AG04449 (cell line): ENCODE data around the gene AMN.

Experiments used
- CTCF ChIA-PET: fragments of 350-600 bp; formaldehyde crosslinking; extraction: SDS; loops from one replicate; lab custom pipeline; 2021; ENCODE audit warnings: antibody characterized with exemption; lab: Yijun Ruan, JAX
- POLR2A ChIA-PET: fragments of 400-600, 350-600 bp; formaldehyde crosslinking; extraction: SDS; loops from one replicate; lab custom pipeline; 2020; ENCODE audit warnings: antibody characterized with exemption, inconsistent platforms; lab: Yijun Ruan, JAX
- DNase-seq: peaks from one replicate; pipeline ENCODE4 v3.0.0-alpha.2; 2010; ENCODE audit warnings: low read depth, low spot score
- H3K4me3 ChIP-seq: 2 replicates; pipeline ENCODE4 v1.5.1; 2011; ENCODE audit warnings: low read depth, mild to moderate bottlenecking, control low read depth, low read length
- TF ChIP-seq, protein P1 (sequence below): IDR thresholded peaks from one replicate; pipeline ENCODE4 v1.5.1; 2011; ENCODE audit warnings: mild to moderate bottlenecking, moderate library complexity, low read length, control low read depth, inconsistent platforms; ENCODE audit not compliant: insufficient read depth; ENCODE audit errors: missing control alignments

The AMN gene

DNA sequence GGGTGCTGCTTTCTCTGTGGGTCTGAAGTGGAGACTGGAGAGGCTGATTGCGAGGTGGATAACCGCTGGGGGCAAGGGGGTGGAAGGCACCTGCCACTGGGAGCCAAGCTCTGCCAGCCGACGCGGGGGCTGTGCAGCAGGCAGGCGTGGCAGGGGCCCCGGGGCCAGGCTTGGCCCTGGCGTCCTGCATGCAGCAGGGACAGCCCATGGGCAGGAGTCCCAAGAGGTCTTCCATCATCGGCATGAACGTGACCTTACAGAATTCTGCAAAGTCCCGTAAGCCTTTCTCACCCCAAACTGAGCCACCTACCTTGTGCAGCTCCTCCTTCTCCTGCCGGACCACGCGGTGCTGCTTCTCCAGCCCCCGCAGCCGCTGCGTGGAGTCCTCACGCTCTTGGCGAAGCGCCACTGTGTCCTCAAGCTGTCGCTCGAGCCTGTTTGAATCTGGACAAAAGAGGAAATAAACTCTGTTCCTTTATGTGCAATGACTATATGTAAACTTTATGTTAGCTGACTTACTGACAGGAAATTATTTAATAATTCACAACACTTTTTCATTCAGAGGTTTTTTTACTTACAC lies 51.3 kb downstream of the AMN start:
- H3K4me3 ChIP-seq, result no peak overlapping the region
- no peak for DNase-seq
- POLR2A ChIA-PET, result no interaction called here
- CTCF ChIA-PET, result no interaction called here
- TF ChIP-seq, protein P1, sequence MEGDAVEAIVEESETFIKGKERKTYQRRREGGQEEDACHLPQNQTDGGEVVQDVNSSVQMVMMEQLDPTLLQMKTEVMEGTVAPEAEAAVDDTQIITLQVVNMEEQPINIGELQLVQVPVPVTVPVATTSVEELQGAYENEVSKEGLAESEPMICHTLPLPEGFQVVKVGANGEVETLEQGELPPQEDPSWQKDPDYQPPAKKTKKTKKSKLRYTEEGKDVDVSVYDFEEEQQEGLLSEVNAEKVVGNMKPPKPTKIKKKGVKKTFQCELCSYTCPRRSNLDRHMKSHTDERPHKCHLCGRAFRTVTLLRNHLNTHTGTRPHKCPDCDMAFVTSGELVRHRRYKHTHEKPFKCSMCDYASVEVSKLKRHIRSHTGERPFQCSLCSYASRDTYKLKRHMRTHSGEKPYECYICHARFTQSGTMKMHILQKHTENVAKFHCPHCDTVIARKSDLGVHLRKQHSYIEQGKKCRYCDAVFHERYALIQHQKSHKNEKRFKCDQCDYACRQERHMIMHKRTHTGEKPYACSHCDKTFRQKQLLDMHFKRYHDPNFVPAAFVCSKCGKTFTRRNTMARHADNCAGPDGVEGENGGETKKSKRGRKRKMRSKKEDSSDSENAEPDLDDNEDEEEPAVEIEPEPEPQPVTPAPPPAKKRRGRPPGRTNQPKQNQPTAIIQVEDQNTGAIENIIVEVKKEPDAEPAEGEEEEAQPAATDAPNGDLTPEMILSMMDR, result no peak

DNA sequence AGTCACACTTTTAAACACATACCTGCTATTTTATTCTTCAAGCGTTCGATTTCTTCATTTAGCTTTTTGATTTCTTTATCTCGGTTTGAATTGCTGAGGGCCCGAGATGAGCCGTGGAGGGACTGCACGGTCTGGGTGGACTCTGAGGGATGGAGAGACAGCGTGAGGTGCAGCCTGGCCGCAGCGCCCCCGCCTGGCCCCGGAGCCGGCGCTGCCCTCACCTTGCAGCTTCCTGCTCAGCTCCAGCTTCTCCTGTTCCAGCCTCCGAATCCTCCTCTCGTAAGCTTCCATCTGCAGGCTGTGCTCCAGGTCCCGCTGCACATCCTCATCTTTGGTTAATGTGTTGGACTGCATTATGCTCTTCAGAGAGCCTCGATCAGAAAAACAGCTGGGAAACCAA lies 53.2 kb downstream of the AMN start:
- TF ChIP-seq, protein P1, result no peak
- H3K4me3 ChIP-seq, result no peak overlapping the region
- ChIA-PET POLR2A (no interaction called here), CTCF (interaction anchor here (1.1 to 1.6 kb wide), 6 partner anchors 8 to 284 kb away, joined by 3 to 4 read pairs (median 3); no protein-coding TSS in a partner anchor)
- DNase-seq, result no peak

DNA sequence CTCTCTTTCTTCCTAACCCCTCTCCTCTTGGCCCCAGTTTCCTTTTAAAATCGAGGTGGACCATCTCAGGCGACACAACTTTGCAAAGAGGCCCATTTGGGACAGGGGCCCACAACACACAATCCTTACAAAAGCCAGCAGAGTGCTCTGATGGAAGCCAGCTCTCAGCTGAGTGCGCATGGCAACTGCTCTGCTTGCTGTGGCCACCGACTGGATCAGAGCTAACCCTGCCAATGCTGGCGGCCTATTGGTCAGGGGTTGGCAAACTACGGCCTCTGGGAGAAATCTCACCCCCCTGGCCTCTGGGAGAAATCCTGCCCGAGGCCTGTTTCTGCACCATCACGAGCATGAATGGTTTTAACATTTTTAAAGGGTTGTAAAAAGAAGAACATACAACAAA lies 55.0 kb downstream of the AMN start:
- DNase-seq, result no peak
- CTCF ChIA-PET, result no interaction called here

DNA sequence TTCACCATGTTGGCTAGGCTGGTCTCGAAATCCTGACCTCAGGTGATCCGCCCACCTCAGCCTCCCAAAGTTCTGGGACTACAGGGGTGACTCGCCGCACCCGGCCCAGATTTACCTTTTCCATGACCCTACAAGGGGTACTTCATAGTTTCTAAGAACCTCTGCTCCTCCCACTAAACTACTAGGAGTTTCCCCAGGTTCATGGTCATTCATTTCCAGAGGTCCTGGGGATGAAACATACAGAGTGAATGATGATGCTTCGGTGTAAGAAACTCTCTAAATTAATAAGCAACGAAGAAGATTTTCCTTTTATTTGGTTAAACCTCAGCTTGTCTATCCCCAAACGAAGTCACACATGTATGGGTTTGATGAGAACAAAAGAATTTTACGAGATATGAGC lies 56.9 kb downstream of the AMN start:
- POLR2A ChIA-PET, result no interaction called here
- TF ChIP-seq, protein P1, result no peak
- CTCF ChIA-PET, result interaction anchor here (1.8 kb wide), 1 partner anchor 10 kb away, joined by 5 read pairs; no protein-coding TSS in a partner anchor
- H3K4me3 ChIP-seq, result no peak overlapping the region
- DNase-seq, result no peak

More for the DNA sequence above, 55.0 kb downstream of the AMN start:
- no peak overlapping the region for H3K4me3 ChIP-seq
- TF ChIP-seq, protein P1, result no peak
- POLR2A ChIA-PET, result no interaction called here

DNA sequence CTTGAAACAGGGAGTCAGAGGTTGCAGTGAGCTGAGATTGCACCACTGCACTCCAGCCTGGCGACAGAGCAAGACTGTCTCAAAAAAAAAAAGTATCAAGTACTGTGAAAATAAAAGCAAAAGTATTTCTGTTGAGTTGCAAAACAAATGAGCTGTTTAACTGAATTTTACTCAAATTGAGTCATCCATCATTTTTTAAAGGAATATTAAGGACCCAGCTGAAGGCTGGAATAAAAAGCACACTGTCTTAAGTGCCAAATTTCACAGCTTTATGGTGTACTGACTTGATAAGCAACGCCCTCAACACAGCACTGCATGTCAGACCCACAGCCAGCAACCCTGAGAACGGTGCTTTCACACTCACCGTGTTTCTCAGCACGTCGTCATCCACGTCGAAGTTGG lies 57.9 kb downstream of the AMN start:
- TF ChIP-seq, protein P1, result no peak
- ChIA-PET POLR2A (interaction anchor here (0.7 kb wide), 1 partner anchor 20 kb away, joined by 3 read pairs; no protein-coding TSS in a partner anchor), CTCF (interaction anchor here (1.2 to 1.8 kb wide), 3 partner anchors 9 to 126 kb away, joined by 3 to 5 read pairs (median 4); no protein-coding TSS in a partner anchor)
- no peak for DNase-seq
- no peak overlapping the region for H3K4me3 ChIP-seq
